Natural killer cell treated with Interleukin-12 subunit alpha and Interleukin-12 subunit beta and Interleukin-15 and Interleukin-18, amount 100 ng/mL, for 72 hours (primary cell): ENCODE data around the gene STXBP4. TPM values are rescaled to one million over a fixed set of nuclear protein-coding genes. Genes with fewer than 3 reads are reported as not detected.

Experiments used
- ATAC-seq, 2 donors: fragments of 150-1000 bp; cut with Tn5 transposase in 1 of 2; sonication (Bioruptor Pico), chemical (Tn5 transposase) in 1 of 2; 2 replicates each; pipeline ENCODE4 v1.10.0; 2021
- DNase-seq: peaks from one replicate; pipeline ENCODE4 v3.0.0; 2022; ENCODE audit warnings: low spot score
- H3K27ac Mint-ChIP-seq, 2 donors: 1 replicate in 1 of 2; 2 replicates in 1 of 2; pipeline ENCODE4 v1.8.0; 2022; ENCODE audit warnings: mixed read lengths in 2 of 2, mild to moderate bottlenecking in 1 of 2, moderate library complexity in 1 of 2
- H3K27me3 Mint-ChIP-seq, 2 donors: 1 replicate in 1 of 2; 2 replicates in 1 of 2; pipeline ENCODE4 v1.8.0; 2022; ENCODE audit warnings: mixed read lengths in 2 of 2
- H3K36me3 Mint-ChIP-seq: one replicate; pipeline ENCODE4 v1.8.0; 2022; ENCODE audit warnings: mixed read lengths
- H3K4me1 Mint-ChIP-seq, 2 donors: 1 replicate in 1 of 2; 2 replicates in 1 of 2; pipeline ENCODE4 v1.8.0; 2022; ENCODE audit warnings: low read depth in 2 of 2, mixed read lengths in 2 of 2, mild to moderate bottlenecking in 1 of 2
- H3K4me3 Mint-ChIP-seq: one replicate; pipeline ENCODE4 v1.8.0; 2022; ENCODE audit warnings: mixed read lengths
- H3K9me3 Mint-ChIP-seq: 2 replicates; pipeline ENCODE4 v1.8.0; 2022; ENCODE audit warnings: mixed read lengths
- total RNA-seq, 2 donors: library from RNA; stranded (reverse); gene quantifications; one replicate each; pipeline ENCODE4 v1.2.3, GENCODE V29; 2022

STXBP4 gene, protein sequence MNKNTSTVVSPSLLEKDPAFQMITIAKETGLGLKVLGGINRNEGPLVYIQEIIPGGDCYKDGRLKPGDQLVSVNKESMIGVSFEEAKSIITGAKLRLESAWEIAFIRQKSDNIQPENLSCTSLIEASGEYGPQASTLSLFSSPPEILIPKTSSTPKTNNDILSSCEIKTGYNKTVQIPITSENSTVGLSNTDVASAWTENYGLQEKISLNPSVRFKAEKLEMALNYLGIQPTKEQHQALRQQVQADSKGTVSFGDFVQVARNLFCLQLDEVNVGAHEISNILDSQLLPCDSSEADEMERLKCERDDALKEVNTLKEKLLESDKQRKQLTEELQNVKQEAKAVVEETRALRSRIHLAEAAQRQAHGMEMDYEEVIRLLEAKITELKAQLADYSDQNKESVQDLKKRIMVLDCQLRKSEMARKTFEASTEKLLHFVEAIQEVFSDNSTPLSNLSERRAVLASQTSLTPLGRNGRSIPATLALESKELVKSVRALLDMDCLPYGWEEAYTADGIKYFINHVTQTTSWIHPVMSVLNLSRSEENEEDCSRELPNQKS
- total RNA-seq: 10 to 100 TPM in 1 of 2 donors, 1 to 10 TPM in 1; 8.5 to 12.6 TPM

DNA sequence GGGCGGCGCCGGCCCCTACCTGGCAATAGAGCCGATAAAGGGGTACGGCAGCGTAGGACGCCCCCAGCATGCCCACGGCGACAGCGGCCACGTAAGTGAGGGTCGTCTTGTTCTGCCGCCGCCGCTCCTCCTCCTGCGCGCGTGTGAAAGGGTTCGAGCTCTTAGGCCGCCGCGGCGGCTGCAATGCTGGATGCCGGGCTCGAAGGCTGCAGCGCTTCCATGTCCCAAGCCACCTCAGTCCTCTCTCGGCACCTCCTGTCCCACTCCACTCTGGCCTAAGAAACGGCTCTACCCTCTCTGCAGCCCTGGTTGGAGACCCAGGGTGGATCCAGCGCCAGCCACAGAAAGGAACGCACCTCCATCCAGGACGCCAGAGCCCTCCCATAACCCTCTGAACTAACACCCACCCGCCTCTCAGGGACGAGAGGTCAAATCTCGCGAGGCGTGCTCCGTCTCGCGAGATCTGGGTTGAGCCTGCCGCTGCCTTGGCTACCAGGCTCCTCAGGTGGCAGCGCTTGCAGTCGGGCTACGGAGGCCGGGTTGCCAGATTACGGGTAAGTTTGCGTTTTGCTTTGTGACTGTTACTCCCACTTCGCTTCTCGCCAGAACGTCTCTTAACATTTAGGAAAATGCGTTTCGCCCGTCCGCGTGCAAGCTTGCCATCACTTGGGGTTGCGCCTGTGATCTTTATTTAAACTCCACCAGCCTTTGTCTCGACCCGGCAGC lies at the start of gene STXBP4, which contains the start of gene COX11:
Gene STXBP4 (plus strand): TSS at position 504 of the 726 bp plus-strand sequence. CDS start 17,455 bp downstream, outside the sequence.
Gene COX11 (minus strand): TSS at position 393 of the 726 bp plus-strand sequence. CDS start 8 bp downstream, at position 385.
- Mint-ChIP-seq H3K4me3 (no peak within 1 kb of the TSS), H3K36me3 (no peaks in the 10 kb centered on the region), H3K27ac (no peak within 1 kb of the TSS), H3K4me1 (peaks cover 9 to 19% of the 10 kb centered on the region in 2 donors), H3K9me3 (no peaks in the 10 kb centered on the region), H3K27me3 (no peaks in the 10 kb centered on the region)
- DNase-seq (peak; percentile 93), ATAC-seq (peak; percentile 99)

DNA sequence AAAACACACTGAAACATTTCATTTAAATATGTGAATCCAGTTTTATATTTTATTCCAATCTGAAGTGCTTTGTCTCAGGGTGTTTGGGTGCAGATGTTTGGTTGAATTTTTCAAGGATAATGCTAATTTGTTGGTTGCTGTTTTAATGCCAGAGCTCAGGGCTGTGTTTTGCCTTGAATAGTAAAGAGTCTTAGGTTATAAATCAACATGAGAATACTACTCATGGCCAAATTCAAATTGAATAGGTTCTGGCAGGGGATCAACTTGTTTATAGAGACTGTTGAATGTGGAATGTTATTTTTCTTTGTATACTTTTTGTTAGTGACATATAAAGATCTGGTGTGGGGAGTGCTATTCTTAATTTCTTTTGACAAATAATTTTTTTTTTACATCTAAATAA lies 49.1 kb upstream of the STXBP4 start:
- Mint-ChIP-seq H3K36me3 (peaks cover 13% of the 10 kb centered on the region), H3K4me1 (no peaks in the 10 kb centered on the region), H3K4me3 (no peak overlapping the region), H3K27ac (no peak overlapping the region), H3K27me3 (peaks cover 0 to 9% of the 10 kb centered on the region in 2 donors), H3K9me3 (peaks cover 10% of the 10 kb centered on the region)
- DNase-seq (no peak), ATAC-seq (no peak)

DNA sequence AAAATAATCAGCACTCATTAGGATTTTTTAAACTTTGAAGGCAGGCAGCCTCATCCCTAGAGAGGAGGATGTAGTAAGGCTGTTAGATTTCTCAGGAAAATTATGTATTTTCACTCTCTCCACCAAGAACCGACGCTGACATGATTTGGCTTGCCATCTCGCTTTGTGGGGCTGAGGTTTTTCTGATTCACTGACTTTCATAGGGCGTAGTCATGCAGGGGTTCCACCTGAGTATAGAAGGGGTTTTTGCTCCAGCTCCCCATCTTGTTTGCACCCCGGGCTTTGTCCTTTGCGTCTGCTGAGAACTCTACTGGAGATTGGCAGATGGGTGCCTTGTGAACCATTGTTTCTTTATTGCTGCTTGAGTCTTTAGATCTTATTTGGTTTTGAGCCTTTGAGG lies 47.7 kb upstream of the STXBP4 start:
- H3K36me3 Mint-ChIP-seq: peaks cover 13% of the 10 kb centered on the region
- H3K4me3 Mint-ChIP-seq: no peak overlapping the region
- ATAC-seq (no peak), DNase-seq (no peak)
- peaks cover 10% of the 10 kb centered on the region for H3K9me3 Mint-ChIP-seq
- H3K4me1 Mint-ChIP-seq: no peaks in the 10 kb centered on the region
- peaks cover 0 to 15% of the 10 kb centered on the region in 2 donors for H3K27me3 Mint-ChIP-seq
- H3K27ac Mint-ChIP-seq: no peak overlapping the region

DNA sequence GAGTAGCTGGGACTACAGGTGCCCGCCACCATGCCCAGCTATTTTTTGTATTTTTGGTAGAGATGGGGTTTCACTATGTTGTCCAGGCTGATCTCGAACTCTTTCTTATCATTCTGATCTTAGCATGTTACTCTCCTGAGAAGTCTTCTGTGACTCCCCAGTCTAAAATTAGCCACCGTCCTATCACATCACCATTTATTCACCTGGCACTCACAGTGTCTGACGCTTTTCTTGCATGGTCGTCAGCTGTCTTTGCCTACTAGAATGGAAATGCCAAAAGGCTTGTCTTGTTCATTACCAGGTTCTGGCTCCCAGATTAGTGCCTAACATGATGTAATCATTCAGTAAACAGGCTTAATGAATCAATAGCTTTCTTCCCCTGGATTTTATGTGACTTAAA lies 44.2 kb upstream of the STXBP4 start:
- ATAC-seq: no peak
- no peak overlapping the region for H3K27ac Mint-ChIP-seq
- no peak for DNase-seq
- no peaks in the 10 kb centered on the region for H3K4me1 Mint-ChIP-seq
- no peaks in the 10 kb centered on the region for H3K36me3 Mint-ChIP-seq
- no peak overlapping the region for H3K4me3 Mint-ChIP-seq
- no peaks in the 10 kb centered on the region for H3K9me3 Mint-ChIP-seq
- H3K27me3 Mint-ChIP-seq: peaks cover 2 to 29% of the 10 kb centered on the region in 2 donors

DNA sequence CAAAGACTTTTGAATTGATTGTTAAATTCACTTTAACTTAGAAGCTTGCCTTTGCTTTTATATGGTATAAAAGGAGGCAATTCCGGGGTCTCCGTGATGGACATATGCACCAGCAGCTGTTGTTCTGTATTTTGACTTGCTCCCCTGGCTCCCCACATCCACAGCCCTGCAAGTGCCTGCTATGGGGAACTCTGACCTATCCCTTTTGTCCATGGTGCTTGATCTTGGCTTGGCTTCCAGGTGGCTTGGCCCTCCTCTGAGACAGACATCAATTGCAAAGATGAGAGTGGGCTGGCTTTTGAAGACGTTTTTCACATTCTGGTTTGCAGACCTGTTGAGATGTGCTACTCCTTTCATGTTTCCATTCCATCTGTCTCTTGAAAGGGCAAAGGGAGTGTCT lies 41.0 kb upstream of the STXBP4 start:
- no peak overlapping the region for H3K27ac Mint-ChIP-seq
- H3K4me1 Mint-ChIP-seq: no peaks in the 10 kb centered on the region
- H3K36me3 Mint-ChIP-seq: no peaks in the 10 kb centered on the region
- ATAC-seq (no peak), DNase-seq (no peak)
- H3K27me3 Mint-ChIP-seq: peaks cover 2 to 25% of the 10 kb centered on the region in 2 donors
- H3K9me3 Mint-ChIP-seq: no peaks in the 10 kb centered on the region
- H3K4me3 Mint-ChIP-seq: no peak overlapping the region

DNA sequence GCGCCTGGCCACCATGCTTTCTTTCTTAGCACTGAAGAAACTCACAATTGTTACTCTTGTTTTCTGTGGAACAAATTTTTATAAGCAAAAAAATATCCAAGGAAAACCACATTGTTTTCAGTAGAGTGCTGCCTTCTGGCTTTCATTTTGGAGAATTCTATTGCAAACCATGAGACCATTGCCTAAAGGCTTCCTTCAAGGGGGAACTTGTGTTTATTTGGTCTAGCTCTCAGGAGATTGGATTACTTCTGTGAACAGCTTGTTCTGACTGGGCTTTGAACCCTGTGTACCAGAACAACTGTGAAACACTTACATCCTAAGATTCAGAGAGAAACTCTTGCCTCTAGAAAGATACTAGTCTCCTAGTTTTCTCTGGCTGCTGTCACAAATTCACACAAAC lies 35.9 kb upstream of the STXBP4 start:
- H3K27me3 Mint-ChIP-seq: peaks cover 0 to 9% of the 10 kb centered on the region in 2 donors
- no peaks in the 10 kb centered on the region for H3K36me3 Mint-ChIP-seq
- no peak overlapping the region for H3K27ac Mint-ChIP-seq
- H3K4me3 Mint-ChIP-seq: no peak overlapping the region
- ATAC-seq: no peak
- H3K4me1 Mint-ChIP-seq: no peaks in the 10 kb centered on the region
- no peaks in the 10 kb centered on the region for H3K9me3 Mint-ChIP-seq
- no peak for DNase-seq

DNA sequence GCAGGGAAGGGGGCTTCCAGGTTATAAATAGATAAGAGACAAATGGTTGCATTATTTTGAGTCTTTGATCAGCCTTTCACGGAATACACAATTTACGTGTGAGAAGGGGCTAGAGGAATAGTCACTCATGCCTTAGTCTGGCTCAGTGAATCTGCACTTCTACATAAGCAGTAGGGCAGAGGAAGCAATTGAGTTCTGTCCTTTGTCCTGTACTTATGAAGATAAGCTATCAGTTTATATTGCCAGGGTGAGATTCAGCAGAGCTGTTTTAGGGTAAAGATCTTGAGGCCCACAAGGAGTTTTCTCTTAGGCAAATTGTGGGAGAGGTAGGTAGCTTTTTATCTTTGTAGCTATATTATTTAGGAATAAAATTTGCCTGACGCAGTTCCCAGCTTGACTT lies 34.6 kb upstream of the STXBP4 start:
- Mint-ChIP-seq H3K4me1 (no peaks in the 10 kb centered on the region), H3K27ac (no peak overlapping the region), H3K27me3 (no peaks in the 10 kb centered on the region), H3K36me3 (no peaks in the 10 kb centered on the region), H3K9me3 (no peaks in the 10 kb centered on the region), H3K4me3 (no peak overlapping the region)
- no peak for DNase-seq
- ATAC-seq: no peak

DNA sequence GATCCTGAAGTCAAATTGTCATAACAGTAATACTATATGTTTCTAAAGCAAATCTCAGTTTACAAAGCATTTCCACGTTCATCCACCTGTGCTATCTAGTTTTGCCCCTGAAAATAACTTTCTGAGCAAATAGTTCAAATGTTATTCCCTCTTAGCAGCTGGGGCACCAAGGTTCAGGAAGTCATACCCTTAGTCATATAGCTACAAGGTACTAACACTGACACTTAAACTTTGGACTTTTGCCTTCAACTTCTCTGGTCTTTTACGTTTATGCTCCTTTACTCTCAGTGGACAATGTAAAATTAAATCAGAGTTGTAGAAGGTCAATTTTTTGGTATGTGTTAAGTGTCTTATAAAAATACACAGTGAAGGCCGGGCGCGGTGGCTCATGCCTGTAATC lies 33.1 kb upstream of the STXBP4 start:
- Mint-ChIP-seq H3K4me3 (no peak overlapping the region), H3K9me3 (no peaks in the 10 kb centered on the region), H3K27me3 (no peaks in the 10 kb centered on the region), H3K27ac (no peak overlapping the region), H3K36me3 (no peaks in the 10 kb centered on the region), H3K4me1 (no peaks in the 10 kb centered on the region)
- DNase-seq (no peak), ATAC-seq (no peak)

DNA sequence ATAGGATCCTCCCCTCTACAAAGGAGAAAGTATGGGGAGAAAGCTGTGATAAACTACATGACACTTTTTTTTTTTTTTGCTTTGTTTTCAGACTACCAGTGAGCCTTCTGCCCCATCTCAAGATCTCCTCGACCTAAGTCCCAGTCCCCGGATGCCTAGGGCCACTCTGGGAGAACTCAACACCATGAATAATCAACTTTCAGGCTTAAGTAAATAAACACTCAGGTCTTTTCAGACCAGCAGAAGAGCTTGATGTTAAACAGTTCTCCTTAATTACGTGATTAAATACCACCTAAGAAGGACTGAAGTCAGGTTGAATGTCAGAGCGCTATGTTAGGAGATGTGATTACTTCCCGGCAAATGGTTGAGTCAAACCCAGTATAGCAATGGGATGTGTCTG lies 31.5 kb upstream of the STXBP4 start:
- Mint-ChIP-seq H3K36me3 (no peaks in the 10 kb centered on the region), H3K4me1 (no peaks in the 10 kb centered on the region), H3K27me3 (no peaks in the 10 kb centered on the region), H3K9me3 (no peaks in the 10 kb centered on the region), H3K27ac (no peak overlapping the region), H3K4me3 (no peak overlapping the region)
- DNase-seq (no peak), ATAC-seq (no peak)

DNA sequence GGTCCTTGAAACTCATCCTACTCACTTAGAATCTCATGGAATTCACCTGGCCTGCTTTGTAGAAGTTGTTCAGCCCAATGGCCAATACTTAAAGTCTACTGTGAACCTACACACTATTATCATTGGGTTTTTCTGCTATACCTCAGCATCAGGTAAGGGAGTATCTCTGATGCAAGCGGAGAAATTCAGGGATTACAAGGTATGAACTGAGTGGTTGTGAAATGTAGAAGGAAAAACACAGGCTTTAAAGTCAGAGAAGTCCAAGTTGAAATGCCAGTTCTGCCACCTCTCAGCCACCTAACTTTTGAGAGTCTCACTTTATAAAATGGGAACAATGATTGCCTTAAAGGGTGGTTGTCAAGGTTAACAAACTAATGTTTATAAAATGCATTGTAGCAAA lies 31.1 kb upstream of the STXBP4 start:
- DNase-seq (no peak), ATAC-seq (no peak)
- no peak overlapping the region for H3K27ac Mint-ChIP-seq
- no peaks in the 10 kb centered on the region for H3K27me3 Mint-ChIP-seq
- H3K4me3 Mint-ChIP-seq: no peak overlapping the region
- H3K36me3 Mint-ChIP-seq: no peaks in the 10 kb centered on the region
- no peaks in the 10 kb centered on the region for H3K9me3 Mint-ChIP-seq
- H3K4me1 Mint-ChIP-seq: no peaks in the 10 kb centered on the region

DNA sequence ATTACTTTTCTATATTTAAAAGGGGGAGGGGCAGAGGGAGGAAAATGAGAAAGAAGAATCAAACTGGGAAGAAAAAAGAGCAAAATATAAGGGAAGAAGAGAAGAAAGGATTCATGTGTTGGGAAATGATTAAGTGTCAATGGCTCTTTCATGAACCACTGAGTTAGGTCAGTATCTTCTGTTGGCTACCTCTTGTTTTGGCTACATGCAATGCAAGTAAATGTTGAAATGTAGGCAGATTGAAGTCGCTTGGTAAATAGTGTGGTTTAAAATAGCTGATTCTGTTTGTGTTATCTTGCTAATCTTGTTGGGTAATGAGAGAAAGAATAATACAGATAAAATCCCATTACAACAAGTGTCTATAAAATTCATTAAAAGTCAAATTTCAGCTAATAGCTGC lies 27.3 kb upstream of the STXBP4 start:
- Mint-ChIP-seq H3K9me3 (no peaks in the 10 kb centered on the region), H3K4me3 (no peak overlapping the region), H3K27ac (no peak overlapping the region), H3K36me3 (no peaks in the 10 kb centered on the region), H3K4me1 (peaks cover 6 to 10% of the 10 kb centered on the region in 2 donors), H3K27me3 (peaks cover 7 to 9% of the 10 kb centered on the region in 2 donors)
- DNase-seq: no peak
- ATAC-seq: no peak

DNA sequence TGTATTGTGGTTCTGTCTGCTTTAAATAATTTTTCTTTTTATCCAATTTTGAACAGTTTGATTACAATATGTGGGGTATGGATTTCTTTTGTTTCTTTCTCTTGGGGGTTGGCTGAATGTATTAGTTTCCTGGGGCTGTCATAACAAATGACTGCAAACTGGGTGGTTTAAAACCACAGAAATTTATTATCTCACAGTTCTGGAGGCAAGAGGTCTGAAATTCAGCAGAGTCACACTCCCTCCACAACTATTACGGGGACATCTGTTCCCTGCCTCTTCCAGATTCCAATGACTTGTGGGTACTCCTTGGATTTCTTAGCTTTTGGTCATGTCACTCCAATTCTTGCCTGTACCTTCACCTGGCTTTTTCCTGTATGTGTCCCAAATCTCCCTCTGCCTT lies 23.8 kb upstream of the STXBP4 start:
- Mint-ChIP-seq H3K36me3 (no peaks in the 10 kb centered on the region), H3K4me1 (peaks cover 12 to 24% of the 10 kb centered on the region in 2 donors), H3K4me3 (no peak overlapping the region), H3K27ac (no peak overlapping the region), H3K27me3 (peaks cover 17 to 23% of the 10 kb centered on the region in 2 donors), H3K9me3 (no peaks in the 10 kb centered on the region)
- DNase-seq (no peak), ATAC-seq (no peak)

DNA sequence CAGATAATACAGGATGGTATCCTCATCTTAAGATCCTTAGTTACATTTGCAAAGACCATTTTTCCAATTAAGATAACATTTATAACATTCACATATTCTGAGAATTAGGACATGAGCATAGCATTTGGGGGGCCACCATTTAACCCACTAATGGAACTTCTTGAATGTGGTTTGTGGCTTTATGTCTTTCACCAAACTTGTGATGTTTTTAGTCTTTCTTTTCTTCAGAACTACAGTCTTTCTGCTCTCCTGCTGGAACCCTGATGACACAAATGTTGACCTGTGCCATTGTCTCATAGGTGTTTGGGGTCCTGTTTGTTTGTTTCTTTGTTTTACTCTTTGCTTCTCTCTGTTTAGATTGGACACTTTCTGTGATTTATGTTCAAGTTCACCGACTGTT lies 23.3 kb upstream of the STXBP4 start:
- Mint-ChIP-seq H3K36me3 (no peaks in the 10 kb centered on the region), H3K4me1 (peaks cover 12 to 24% of the 10 kb centered on the region in 2 donors), H3K27ac (no peak overlapping the region), H3K27me3 (peaks cover 17 to 23% of the 10 kb centered on the region in 2 donors), H3K4me3 (no peak overlapping the region), H3K9me3 (no peaks in the 10 kb centered on the region)
- ATAC-seq: no peak
- no peak for DNase-seq

DNA sequence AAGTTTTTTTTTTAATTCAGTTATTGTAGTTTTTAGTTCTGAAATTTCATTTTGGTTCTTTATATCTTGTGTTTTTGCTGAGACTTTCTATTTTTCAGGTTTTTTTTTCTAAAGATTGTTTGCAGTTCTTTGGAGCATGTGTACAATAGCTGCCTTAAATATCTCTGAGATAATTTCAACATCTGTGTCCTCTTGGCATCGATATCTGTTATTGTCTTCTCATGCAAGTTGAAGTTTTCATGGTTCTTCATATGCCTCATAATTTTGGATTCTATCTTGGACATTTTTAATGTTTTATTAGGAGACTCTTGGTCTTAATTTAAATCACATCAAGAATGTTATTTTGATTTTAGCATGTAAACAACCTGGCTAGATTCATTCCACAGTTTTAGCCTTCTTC lies 22.9 kb upstream of the STXBP4 start:
- DNase-seq: no peak
- no peak overlapping the region for H3K4me3 Mint-ChIP-seq
- peaks cover 17 to 23% of the 10 kb centered on the region in 2 donors for H3K27me3 Mint-ChIP-seq
- no peak for ATAC-seq
- H3K27ac Mint-ChIP-seq: no peak overlapping the region
- no peaks in the 10 kb centered on the region for H3K36me3 Mint-ChIP-seq
- H3K9me3 Mint-ChIP-seq: no peaks in the 10 kb centered on the region
- peaks cover 12 to 24% of the 10 kb centered on the region in 2 donors for H3K4me1 Mint-ChIP-seq
